Hepatocyte (in vitro differentiated cells): ENCODE measurements around the gene DOCK2.

ENCODE experiments used
- EZH2 ChIP-seq: fragments of 200-600 bp; sonication (generic); IDR thresholded peaks from 2 replicates; pipeline ENCODE4 v1.6.1; 2016; ENCODE audit warnings: antibody characterized with exemption, mild to moderate bottlenecking, borderline replicate concordance
- EZH2phosphoT487 ChIP-seq: fragments of 200-600 bp; sonication (generic); IDR thresholded peaks from one replicate; pipeline ENCODE4 v1.6.1; 2018; ENCODE audit warnings: antibody characterized with exemption, mild to moderate bottlenecking, low read depth, moderate library complexity; ENCODE audit not compliant: unreplicated experiment, severe bottlenecking
- TF ChIP-seq, protein P1 (sequence below): fragments of 200-600 bp; sonication (generic); IDR thresholded peaks from 2 replicates; pipeline ENCODE4 v1.5.1; 2016; ENCODE audit warnings: antibody characterized with exemption, mild to moderate bottlenecking; ENCODE audit not compliant: poor library complexity

- TF ChIP-seq EZH2 (no peak), EZH2phosphoT487 (no peak)
- TF ChIP-seq, protein P1, sequence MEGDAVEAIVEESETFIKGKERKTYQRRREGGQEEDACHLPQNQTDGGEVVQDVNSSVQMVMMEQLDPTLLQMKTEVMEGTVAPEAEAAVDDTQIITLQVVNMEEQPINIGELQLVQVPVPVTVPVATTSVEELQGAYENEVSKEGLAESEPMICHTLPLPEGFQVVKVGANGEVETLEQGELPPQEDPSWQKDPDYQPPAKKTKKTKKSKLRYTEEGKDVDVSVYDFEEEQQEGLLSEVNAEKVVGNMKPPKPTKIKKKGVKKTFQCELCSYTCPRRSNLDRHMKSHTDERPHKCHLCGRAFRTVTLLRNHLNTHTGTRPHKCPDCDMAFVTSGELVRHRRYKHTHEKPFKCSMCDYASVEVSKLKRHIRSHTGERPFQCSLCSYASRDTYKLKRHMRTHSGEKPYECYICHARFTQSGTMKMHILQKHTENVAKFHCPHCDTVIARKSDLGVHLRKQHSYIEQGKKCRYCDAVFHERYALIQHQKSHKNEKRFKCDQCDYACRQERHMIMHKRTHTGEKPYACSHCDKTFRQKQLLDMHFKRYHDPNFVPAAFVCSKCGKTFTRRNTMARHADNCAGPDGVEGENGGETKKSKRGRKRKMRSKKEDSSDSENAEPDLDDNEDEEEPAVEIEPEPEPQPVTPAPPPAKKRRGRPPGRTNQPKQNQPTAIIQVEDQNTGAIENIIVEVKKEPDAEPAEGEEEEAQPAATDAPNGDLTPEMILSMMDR = no peak
Observed at GRCh38 chr5:170039830-170040229, 402.8 kb downstream of the DOCK2 start.
